ENCODE results near the gene MDM1. TPM values are rescaled to one million over a fixed set of nuclear protein-coding genes. Genes with fewer than 3 reads are reported as not detected.

MDM1 gene
- total and polyA plus RNA-seq, 7 donors, result 4.2 to 113 (median 73.3) TPM

DNA sequence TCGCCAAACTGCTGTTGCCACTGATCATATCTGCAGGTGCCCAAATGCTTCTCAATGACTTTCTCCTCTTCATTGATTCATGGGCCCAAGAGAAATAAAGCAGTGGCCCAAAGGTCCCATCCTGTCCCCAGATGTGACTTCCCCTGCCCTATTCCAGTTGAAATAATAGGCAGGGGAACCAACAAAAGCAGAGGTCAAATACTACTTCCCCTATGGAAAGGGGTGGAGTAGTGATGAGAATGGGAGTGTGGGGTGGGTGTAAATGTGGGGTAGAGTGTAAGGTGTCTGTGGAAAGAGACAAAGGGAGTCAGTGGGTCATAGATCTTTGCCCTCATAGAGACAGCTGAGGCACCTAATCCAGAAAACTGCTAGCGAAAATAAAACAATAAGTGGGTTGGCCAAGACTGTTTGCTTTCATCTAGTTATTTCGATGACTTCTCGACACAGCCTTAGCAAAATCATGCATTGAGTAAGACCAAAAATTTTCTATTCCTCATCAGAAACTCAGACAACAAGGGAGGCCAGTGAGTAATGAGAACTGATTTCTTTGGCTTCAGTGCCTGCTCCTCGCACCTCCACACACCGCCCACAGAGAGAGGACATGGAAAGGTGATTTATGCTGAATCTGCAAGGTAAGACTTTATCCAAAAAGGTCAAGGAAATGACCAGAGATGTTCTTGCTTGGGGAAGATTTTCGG is 67.9 kb downstream of the MDM1 start:
- Histone ChIP-seq H3K27ac (no peak overlapping the region), H3K36me3 (no peaks in the 10 kb centered on the region), H3K9me3 (no peaks in the 10 kb centered on the region), H3K27me3 (no peaks in the 10 kb centered on the region), H3K4me1 (no peaks in the 10 kb centered on the region), H3K4me3 (no peak overlapping the region)
- DNase-seq, result no peak
- 93 to 95% methylated on average over 7 of the region's 7 CpGs for WGBS, 2 donors
- TF ChIP-seq POLR2A (IDR thresholded peaks at IDR 0.05) (no peak), EP300 (IDR thresholded peaks at IDR 0.05) (no peak), POLR2AphosphoS5 (IDR thresholded peaks at IDR 0.05) (no peak)
- TF ChIP-seq, protein P1, sequence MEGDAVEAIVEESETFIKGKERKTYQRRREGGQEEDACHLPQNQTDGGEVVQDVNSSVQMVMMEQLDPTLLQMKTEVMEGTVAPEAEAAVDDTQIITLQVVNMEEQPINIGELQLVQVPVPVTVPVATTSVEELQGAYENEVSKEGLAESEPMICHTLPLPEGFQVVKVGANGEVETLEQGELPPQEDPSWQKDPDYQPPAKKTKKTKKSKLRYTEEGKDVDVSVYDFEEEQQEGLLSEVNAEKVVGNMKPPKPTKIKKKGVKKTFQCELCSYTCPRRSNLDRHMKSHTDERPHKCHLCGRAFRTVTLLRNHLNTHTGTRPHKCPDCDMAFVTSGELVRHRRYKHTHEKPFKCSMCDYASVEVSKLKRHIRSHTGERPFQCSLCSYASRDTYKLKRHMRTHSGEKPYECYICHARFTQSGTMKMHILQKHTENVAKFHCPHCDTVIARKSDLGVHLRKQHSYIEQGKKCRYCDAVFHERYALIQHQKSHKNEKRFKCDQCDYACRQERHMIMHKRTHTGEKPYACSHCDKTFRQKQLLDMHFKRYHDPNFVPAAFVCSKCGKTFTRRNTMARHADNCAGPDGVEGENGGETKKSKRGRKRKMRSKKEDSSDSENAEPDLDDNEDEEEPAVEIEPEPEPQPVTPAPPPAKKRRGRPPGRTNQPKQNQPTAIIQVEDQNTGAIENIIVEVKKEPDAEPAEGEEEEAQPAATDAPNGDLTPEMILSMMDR (IDR thresholded peaks at IDR 0.05), result no peak
- intact Hi-C loops (cut with DNase I), result no loop called here

DNA sequence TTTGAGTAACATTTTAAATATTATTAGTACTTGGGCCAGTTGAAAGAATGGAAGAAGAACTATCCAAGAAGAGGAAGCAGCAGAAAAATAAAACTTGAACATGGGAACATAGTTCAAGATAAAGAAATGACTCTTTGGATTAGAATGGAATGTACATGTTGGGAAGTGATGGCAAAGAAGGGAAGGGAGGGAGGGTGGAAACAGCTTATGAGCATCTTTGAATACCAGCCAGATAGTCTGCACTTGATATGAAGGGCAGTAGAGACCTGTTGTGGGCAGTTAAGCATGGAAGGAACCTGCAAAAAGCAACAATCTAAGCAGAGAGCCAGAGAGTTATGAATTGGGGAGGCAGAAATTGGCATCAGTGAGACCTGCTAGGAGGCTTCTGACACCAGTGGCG is 68.8 kb downstream of the MDM1 start:
- no peak overlapping the region for H3K27ac ChIP-seq
- no peak overlapping the region for H3K4me3 ChIP-seq
- no peaks in the 10 kb centered on the region for H3K9me3 ChIP-seq
- H3K36me3 ChIP-seq, result no peaks in the 10 kb centered on the region
- no peak for DNase-seq
- no peaks in the 10 kb centered on the region for H3K27me3 ChIP-seq
- 69 to 87% methylated on average over 1 of the region's 1 CpG for WGBS, 2 donors
- TF ChIP-seq POLR2A (IDR thresholded peaks at IDR 0.05) (no peak), EP300 (IDR thresholded peaks at IDR 0.05) (no peak), POLR2AphosphoS5 (IDR thresholded peaks at IDR 0.05) (no peak)
- TF ChIP-seq, protein P1 (IDR thresholded peaks at IDR 0.05), result no peak
- no peaks in the 10 kb centered on the region for H3K4me1 ChIP-seq
- intact Hi-C loops (cut with DNase I), result no loop called here

DNA sequence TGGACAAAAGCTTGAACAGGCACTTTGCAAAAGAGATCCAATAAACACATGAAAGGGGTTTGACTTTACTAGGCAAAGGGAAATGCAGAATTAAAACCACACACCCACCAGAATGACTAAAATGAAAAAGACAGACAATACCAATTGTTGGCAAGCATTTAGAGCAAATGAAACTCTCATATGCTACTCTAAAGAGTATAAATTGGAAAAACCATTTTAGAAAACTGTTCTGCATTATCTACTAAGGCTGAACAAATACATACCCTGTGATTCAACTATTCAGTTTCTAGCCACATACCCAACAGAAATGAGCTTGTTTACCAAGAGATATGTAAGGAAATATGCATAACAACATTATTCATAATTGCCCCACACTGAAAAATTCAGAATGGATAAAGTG is 70.3 kb downstream of the MDM1 start:
- H3K27me3 ChIP-seq, result no peaks in the 10 kb centered on the region
- H3K4me3 ChIP-seq, result no peak overlapping the region
- intact Hi-C loops (cut with DNase I), result no loop called here
- DNase-seq, result no peak
- no peak for TF ChIP-seq POLR2A (IDR thresholded peaks at IDR 0.05)
- TF ChIP-seq, protein P1 (IDR thresholded peaks at IDR 0.05), result no peak
- TF ChIP-seq POLR2AphosphoS5 (IDR thresholded peaks at IDR 0.05), result no peak
- TF ChIP-seq EP300 (IDR thresholded peaks at IDR 0.05), result no peak
- H3K4me1 ChIP-seq, result no peaks in the 10 kb centered on the region
- H3K36me3 ChIP-seq, result no peaks in the 10 kb centered on the region
- H3K9me3 ChIP-seq, result no peaks in the 10 kb centered on the region
- H3K27ac ChIP-seq, result no peak overlapping the region

DNA sequence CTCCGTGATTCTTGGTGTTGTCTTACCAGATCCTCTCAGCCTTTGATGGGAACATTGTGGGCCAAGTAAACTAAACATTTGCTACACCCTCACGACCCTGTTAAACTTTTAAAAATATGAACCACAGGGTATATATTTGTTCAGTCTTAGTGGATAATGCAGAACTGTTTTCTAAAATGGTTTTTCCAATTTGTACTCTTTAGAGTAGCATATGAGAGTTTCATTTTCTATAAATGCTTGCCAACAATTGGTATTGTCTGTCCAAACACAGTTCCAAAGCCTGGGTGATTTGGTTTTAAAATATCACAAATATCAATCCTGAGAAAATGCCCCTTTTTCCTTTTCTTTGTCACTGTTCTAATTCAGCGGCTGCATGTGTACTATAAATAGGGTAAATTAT is 72.0 kb downstream of the MDM1 start:
- H3K4me1 ChIP-seq, result no peaks in the 10 kb centered on the region
- WGBS, 2 donors, result 73 to 78% methylated on average over 3 of the region's 3 CpGs
- H3K27me3 ChIP-seq, result no peaks in the 10 kb centered on the region
- no peak for DNase-seq
- H3K4me3 ChIP-seq, result no peak overlapping the region
- no peaks in the 10 kb centered on the region for H3K9me3 ChIP-seq
- no peak for TF ChIP-seq POLR2A (IDR thresholded peaks at IDR 0.05)
- intact Hi-C loops (cut with DNase I), result no loop called here
- no peak overlapping the region for H3K27ac ChIP-seq
- no peaks in the 10 kb centered on the region for H3K36me3 ChIP-seq

DNA sequence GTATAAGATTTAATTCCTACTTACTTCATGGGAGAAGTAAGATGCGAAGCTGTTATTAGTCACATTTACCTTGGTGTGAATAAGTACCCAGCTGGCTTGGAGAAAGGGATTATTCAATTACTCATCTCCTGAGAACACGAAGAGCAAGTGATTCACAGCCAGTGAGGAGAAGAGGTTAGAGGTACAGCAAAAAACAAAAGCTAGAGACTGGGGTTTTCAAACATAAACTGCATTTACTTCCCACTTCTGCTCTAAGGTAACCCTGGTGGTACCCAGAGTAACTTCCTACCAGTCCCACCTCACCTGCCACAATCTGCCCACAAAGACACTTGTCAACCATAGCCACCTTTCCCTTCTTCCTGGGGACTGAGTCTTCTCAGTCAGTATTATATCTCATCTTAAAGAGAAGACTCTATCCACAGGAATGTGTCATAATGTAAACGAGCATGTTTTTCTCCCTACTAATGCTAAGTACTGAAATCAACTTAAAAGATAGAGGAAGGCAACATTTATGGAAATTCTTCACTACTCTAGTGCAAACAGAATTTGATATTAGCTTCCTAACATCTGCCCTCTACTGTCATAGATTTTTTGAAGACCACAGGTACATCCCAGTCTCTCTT is 72.7 kb downstream of the MDM1 start:
- no peaks in the 10 kb centered on the region for H3K27me3 ChIP-seq
- H3K4me3 ChIP-seq, result no peak overlapping the region
- no peaks in the 10 kb centered on the region for H3K36me3 ChIP-seq
- intact Hi-C loops (cut with DNase I), result no loop called here
- 65 to 69% methylated on average over 3 of the region's 3 CpGs for WGBS, 2 donors
- no peak overlapping the region for H3K27ac ChIP-seq
- no peaks in the 10 kb centered on the region for H3K4me1 ChIP-seq
- no peaks in the 10 kb centered on the region for H3K9me3 ChIP-seq
- TF ChIP-seq POLR2A (IDR thresholded peaks at IDR 0.05) (no peak), EP300 (IDR thresholded peaks at IDR 0.05) (no peak), POLR2AphosphoS5 (IDR thresholded peaks at IDR 0.05) (no peak)
- TF ChIP-seq, protein P1 (IDR thresholded peaks at IDR 0.05), result no peak
- no peak for DNase-seq
